ENCODE results near the gene ADAMTS18.
A peak's percentile ranks its signal among the peaks of the same experiment; 100 is the strongest.

The ADAMTS18 gene

DNA sequence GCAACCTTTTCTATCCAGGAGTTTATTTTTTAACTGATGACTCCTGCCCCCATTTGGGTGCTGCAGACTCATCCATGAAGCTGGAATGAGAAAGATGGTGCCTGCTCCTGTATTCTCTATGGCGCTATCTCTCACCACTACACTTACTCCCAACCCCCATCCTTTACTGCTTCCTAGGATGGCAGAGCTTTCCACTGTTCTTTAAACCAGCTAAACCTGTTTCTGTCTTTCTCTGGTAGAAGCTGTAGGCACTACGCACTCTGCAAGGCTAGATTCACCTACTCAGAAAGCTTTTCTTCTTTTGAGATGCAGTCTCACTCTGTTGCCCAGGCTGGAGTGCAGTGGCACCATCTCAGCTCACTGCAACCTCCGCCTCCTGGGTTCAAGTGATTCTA is 47.0 kb downstream of the ADAMTS18 start:
- no peak for DNase-seq

- DNase-seq, result no peak
These were observed 47.7 kb downstream of the ADAMTS18 start for GRCh38 chr16:77386831-77387814.

GRCh38 chr16:77385481-77385880 is 49.4 kb downstream of the ADAMTS18 start:
- no peak for DNase-seq

DNA sequence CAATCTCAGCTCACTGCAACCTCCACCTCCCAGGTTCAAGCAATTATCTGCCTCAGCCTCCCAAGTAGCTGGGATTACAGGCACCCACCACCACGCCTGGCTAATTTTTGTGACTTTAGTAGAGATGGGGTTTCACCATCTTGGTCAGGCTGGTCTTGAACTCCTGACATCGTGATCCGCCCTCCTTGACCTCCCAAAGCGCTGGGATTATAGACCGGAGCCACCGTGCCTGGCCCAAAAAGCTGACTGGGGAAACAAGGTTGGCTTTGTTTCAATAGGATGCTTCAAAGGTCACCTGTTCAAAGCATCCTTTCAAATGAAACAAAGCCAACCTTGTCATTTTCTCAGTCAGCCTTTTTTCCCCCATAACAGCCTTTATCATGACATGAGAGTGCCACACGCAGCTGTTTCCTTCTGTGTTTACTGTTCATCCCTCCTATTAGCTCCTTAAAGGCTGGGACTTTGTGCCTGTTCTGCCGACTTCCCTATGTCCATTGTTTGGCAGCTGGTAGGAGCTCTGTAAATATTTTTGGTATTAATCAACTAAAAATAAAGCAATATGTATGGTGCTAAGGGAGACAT is 51.1 kb downstream of the ADAMTS18 start:
- DNase-seq, result no peak

DNA sequence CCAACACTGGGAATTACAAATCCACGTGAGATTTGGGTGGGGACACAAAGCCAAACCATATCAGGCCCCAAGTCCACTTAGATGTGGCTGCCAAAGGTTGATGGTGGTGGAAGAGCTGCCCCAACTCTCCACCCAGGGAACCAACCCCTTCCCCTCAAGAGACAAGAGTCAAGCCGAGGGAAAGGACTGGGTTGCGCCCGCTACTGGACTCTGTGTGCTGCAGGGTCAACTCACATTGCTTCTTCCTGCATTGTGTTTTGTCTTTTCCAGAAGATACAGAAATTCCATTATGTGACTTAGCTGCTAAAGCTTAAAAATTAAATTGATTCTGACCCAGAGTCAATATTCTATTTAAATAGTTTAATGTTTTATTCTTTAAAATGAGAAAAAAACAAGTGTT is 58.5 kb downstream of the ADAMTS18 start:
- peak in 3 of 4 experiments; percentile 1 to 14 (median 6) for DNase-seq

GRCh38 chr16:77375396-77375795 is 59.4 kb downstream of the ADAMTS18 start:
- DNase-seq, result no peak

DNA sequence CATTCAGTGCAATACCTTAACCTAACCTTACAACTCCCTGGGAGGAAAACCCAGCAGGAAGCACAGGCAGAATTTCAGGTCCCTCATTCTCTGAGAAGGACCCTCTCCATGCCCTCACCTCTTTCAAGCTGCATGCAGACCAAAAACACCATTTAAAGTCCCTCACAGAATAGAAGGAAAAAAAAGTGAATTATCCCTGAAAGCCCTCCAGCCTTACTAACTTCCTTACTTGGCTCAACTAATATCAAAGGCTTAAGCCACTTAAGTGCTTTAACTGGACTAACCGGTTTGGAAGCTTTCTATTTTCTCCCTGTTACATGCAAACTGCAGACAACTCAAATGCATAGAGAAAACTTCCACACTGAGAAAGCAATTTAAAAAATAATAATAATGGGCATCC is 60.5 kb downstream of the ADAMTS18 start:
- no peak for DNase-seq

DNA sequence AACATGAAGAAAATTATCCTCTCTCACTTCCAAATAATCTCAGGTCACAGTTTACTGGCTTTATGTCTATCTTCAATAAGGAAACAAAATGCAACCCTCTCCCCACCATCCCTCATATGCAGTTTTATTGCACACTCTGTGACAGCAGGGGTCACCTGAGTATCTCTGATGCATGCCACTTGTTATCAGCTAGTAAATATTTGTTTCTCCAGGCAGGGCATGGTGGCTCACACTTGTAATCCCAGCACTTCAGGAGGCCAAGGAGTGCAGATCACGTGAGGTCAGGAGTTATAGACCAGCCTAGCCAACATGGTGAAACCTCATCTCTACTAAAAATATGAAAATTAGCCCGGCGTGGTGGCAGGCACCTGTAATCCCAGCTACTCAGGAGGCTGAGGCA is 61.1 kb downstream of the ADAMTS18 start:
- DNase-seq, result no peak

- no peak for DNase-seq
These were observed 70.1 kb downstream of the ADAMTS18 start for GRCh38 chr16:77364770-77365169.

- DNase-seq, result no peak
These were observed 75.8 kb downstream of the ADAMTS18 start for GRCh38 chr16:77359065-77359502.

DNA sequence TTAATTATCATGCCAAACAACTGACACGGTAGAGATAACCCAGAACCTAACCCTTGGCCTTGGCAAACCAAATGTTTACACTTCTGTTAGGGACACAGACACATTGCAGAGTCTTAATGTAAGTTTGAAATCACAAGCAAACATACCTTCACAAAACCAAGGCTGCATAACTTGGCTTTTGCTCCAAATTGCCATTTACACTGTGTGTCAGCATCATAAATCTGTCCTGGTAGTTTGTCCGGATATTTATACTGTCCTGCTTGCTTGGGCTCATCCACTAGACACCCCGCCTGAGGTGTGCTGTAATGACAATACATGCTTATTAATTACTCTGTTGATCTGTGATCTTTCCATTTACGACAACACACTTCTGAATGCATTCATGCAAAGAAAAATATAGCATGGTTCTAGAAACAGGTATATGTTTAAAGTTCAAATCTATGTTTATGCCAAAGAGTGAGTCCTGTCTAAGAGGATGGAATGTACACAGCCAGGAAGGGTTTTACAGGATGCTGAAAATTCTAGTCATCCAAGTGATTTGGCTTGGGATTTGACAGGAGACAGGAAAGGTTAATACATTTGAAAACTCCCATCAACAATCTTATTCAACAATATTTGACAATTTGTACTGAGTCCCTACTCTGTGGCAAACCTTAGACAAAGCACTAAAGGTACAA is 81.1 kb downstream of the ADAMTS18 start:
- no peak for DNase-seq

GRCh38 chr16:77344341-77344740 is 90.5 kb downstream of the ADAMTS18 start:
- no peak for DNase-seq

- DNase-seq, result no peak
These were observed 98.2 kb downstream of the ADAMTS18 start for GRCh38 chr16:77336637-77337036.

DNA sequence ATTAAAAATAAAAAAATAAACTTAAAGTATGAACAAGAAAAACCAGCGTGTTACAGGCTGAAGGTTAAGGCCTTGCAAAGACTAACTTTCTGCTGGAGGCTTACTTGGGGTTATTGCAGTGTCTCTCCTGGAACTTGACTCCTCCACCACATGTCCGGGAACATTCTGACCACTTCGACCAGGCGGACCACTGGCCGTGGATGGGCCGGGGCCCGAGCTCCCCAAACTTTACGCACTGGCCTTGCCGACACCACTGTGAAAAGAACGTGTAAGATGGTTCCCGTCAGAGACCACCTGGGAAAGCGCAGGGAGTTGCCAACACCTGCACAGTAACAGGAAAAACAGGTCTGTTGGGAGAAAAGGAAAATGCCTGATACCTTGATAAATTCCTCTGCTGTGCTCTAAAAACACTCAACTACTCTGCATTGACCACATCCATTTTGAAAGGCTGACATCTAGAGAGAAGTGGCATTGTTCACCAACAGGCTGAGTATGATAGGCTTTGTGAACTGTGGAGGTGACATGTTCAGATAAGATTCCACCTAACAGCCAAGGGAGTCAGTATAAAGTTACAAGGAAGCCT is 99.1 kb downstream of the ADAMTS18 start:
- DNase-seq, result no peak

DNA sequence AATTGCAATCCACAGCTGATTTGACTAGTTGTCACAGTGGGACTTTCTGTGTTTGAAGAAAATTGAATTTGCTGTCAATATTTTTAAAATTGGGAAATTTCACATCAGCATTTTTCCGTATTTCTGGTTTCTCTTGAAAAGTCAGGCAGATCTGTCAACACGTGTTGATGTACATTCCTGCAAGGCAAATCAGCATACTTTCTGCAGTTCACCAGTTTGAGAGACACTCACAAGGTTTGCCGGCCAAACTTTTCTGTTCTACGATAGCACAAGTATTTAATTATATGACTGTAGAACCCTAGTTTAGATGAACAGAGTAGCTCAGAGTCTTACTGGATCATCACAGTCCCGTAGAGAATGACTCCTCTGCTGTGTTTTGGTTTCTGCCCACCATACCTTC is 102.0 kb downstream of the ADAMTS18 start:
- DNase-seq, result no peak

DNA sequence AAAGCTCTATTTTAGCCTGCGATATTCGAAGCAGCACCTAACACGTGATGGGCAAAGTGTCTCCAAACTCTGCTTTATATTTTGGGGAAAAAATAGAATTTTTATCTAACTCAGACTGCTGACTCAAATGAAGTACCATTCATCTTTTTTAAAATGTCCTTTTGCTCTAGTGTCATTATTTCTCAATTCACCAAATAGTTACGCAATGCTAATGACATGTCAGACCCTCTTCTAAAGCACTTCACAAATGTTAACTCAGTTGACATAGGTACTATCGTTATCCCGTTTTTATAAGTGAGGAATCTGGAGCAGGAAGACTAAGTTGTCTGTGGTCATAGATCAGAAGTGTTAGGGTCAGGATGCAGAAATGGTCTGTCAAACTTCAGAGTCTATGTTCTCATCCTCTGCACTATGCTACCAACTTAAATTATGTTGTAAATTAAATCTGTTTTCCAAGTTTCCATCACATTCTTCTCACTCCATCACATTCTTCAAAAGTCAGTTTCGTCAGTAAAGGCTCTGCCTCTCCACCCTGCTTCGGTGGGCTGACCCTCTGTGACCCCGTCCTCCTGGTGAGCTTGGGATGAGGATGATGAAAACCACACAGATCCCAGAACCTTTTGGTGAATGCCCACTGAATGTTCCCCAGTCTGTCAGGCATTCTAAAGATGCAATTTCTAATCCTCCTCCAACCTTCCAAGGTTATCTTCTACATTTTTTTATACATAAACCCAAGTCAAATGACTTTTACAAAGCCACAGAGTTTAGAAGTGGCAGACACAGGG is 102.8 kb downstream of the ADAMTS18 start:
- no peak for DNase-seq

GRCh38 chr16:77331043-77331442 is 103.8 kb downstream of the ADAMTS18 start:
- no peak for DNase-seq

DNA sequence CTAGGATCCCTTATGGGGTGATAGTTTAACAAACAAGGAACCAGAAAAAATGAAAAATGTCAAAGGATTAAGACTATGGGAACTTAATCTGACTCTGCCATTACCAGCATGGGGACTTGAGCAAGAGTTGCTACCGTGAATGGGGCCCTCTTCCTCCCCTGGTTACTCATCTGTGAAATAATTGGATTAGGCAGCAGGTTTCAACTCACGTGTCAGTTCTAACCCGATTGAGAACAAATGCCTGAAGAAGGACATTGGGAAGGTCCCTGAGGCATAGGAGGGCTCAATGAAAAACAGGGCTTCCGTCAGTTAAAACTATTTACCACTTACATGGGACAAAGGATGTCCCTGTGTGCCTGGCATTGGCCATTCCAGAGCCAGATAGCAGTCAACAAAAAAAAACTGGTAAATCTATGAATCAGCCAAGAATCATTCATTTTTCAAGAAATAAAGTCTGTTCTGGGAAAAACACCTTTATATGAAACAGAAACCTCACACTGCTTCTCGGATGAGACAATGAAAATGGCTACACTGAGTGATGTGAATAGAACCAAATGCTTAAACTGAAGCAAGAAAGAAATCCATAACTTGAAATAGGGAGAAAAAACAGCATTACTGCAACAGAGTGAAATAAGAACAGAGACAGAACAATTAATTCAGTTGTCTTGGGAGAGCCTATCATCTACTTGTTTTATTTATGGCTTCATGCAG is 104.3 kb downstream of the ADAMTS18 start:
- no peak for DNase-seq

- no peak for DNase-seq
These were observed 106.1 kb downstream of the ADAMTS18 start for GRCh38 chr16:77328768-77329167.

DNA sequence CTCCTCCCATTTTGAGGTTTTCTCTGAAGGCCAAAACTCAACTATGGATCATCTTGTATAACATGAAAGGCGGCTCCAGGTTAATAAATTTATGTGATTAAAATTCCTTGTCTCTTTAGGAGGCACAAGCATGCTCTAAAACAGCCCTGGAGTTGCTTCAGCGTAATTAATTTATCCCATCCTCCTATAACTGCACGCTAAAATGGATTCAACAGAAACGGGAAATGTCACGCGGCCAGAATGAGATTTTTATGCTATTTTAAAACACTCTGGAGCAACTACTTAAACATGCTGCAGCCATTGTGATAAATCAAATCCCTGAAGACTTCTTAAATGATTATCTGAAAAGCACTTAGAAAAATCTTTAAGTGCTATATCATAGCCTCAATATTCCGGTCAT is 106.6 kb downstream of the ADAMTS18 start:
- no peak for DNase-seq

DNA sequence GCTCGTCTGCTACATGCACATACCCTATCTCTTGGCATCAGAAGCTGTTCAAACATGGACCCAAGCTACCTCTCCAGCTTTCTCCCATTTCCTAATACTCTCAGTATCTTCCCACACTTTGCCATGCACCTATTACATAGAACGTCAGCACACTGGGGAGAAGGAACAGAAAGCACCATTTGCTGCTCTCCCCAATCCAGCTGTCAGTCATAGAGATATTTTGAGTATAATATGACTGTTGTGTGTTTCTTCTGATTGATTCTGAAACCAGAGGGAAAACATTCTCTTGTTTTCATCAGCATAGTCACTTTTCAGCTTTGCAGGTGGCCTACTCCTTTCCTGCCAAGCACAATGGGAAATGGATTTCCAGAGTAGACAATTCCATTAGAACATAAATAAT is 107.1 kb downstream of the ADAMTS18 start:
- DNase-seq, result no peak

GRCh38 chr16:77324729-77325128 is 110.1 kb downstream of the ADAMTS18 start:
- no peak for DNase-seq

Measured in suppressor macrophage (primary cell).